Adrenal gland (tissue), 12 donors: ENCODE measurements around the gene IL4R. TPM values are rescaled to one million over a fixed set of nuclear protein-coding genes. Genes with fewer than 3 reads are reported as not detected.

Experiments used
- DNase-seq, 7 donors: peaks; one replicate each; pipeline ENCODE4 v3.0.0-alpha.2; 2019 to 2020
- H3K27ac ChIP-seq, 5 donors: fragments of 200-600 bp; sonication (generic) in 4 of 5; 1 replicate in 3 of 5; 2 replicates in 2 of 5; pipeline versions ENCODE4 v1.5.1 to v1.8.0; 2016 to 2020; ENCODE audit warnings: mild to moderate bottlenecking in 1 of 5
- H3K27me3 ChIP-seq: fragments of 200-600 bp; 2 replicates; pipeline ENCODE4 v1.8.0; 2021
- H3K36me3 ChIP-seq, 2 donors: fragments of 200-600 bp; replicated peaks in 1 of 2; 1 replicate in 1 of 2; 2 replicates in 1 of 2; pipeline versions ENCODE4 v1.5.1 to v1.8.0; 2018 to 2022
- H3K4me1 ChIP-seq, 2 donors: fragments of 200-600 bp; replicated peaks in 1 of 2; 1 replicate in 1 of 2; 2 replicates in 1 of 2; pipeline versions ENCODE4 v1.5.1 to v1.8.0; 2018 to 2021
- H3K4me3 ChIP-seq, 4 donors: fragments of 200-600 bp; sonication (generic) in 3 of 4; one replicate each; pipeline ENCODE4 v1.5.1; 2016 to 2018
- H3K9me3 ChIP-seq, 3 donors: fragments of 200-600 bp; sonication (generic) in 1 of 3; replicated peaks in 1 of 3; 1 replicate in 2 of 3; 2 replicates in 1 of 3; pipeline versions ENCODE4 v1.5.1 to v1.8.0; 2016 to 2021
- POLR2A ChIP-seq, 2 donors: fragments of 450-650 bp; IDR thresholded peaks; one replicate each; pipeline ENCODE4 v1.6.1; 2017; ENCODE audit warnings: antibody characterized with exemption in 2 of 2, mild to moderate bottlenecking in 2 of 2, moderate library complexity in 1 of 2
- WGBS, 4 donors: extraction: QIAGEN DNeasy Blood & Tissue Kit in 2 of 4; methylation state at CpG; one replicate each; pipeline versions ENCODE4 v1.1.5 to v1.1.7; 2013 to 2017; 5-methylcytosine and 5-hydroxymethylcytosine counted together
- intact Hi-C, 2 donors: fragments of 100-400 bp; cut with DNase I; formaldehyde crosslinking; loops; one replicate each; pipeline versions ENCODE4 v1.14.1 to v1.15.0; 2022 to 2023
- polyA plus RNA-seq, 3 donors: library from polyadenylated mRNA; stranded (reverse); fragments of 200-250 nt in 2 of 3; fragments of 350-450 nt in 1 of 3; fragmentation: Illumina TruSeq in 1 of 3; extraction: RNeasy Lipid Tissue Mini Kit (QIAGEN cat#74804) in 1 of 3; gene quantifications; one replicate each; pipeline ENCODE4 v1.2.3, GENCODE V29; 2013 to 2014
- total RNA-seq, 9 donors: library from RNA; depleted of rRNA in 4 of 9; stranded (reverse); fragments of >200 nt in 4 of 9; fragments of 120-200 nt in 1 of 9; fragmentation: NEBNext Ultra II Directional in 1 of 9; extraction: Animal tissue kit (Norgen Biotek cat#: 25700) in 1 of 9; gene quantifications; one replicate each; pipeline versions ENCODE4 v1.1.0 to v1.2.4, GENCODE V29; 2013 to 2023
- TF ChIP-seq, protein P1 (sequence below), 6 experiments: fragments of 450-650 bp in 4 of 6; fragments of 200-600 bp in 2 of 6; sonication (generic) in 1 of 6; IDR thresholded peaks; 1 replicate in 5 of 6; 2 replicates in 1 of 6; pipeline versions ENCODE4 v1.5.1 to v1.8.0; 2016 to 2021; ENCODE audit warnings: antibody characterized with exemption in 6 of 6, mild to moderate bottlenecking in 2 of 6, moderate library complexity in 1 of 6
- donor health status: healthy with polysubstance abuse.
- donor health status: Bipolar disorder and iron deficiency.
- donor health status: DM: yes; HTN: yes; CAD: no.
- donor health status: DM: no; HTN: no; CAD: no.
- donor health status: DM: no; HTN: no; CAD: no.
- donor health status: DM: yes; HTN: yes; CAD: no.

The IL4R gene
- total and polyA plus RNA-seq, 12 donors, result 3.1 to 142 (median 50.0) TPM

DNA sequence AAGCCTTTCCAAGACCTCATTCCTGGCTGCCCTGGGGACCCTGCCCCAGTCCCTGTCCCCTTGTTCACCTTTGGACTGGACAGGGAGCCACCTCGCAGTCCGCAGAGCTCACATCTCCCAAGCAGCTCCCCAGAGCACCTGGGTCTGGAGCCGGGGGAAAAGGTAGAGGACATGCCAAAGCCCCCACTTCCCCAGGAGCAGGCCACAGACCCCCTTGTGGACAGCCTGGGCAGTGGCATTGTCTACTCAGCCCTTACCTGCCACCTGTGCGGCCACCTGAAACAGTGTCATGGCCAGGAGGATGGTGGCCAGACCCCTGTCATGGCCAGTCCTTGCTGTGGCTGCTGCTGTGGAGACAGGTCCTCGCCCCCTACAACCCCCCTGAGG is 49.5 kb downstream of the IL4R start:
- Histone ChIP-seq H3K36me3 (peaks cover 0 to 57% of the 10 kb centered on the region in 2 donors), H3K27ac (no peak overlapping the region), H3K9me3 (no peaks in the 10 kb centered on the region), H3K4me3 (no peak overlapping the region), H3K27me3 (no peaks in the 10 kb centered on the region), H3K4me1 (peaks cover 0 to 12% of the 10 kb centered on the region in 2 donors)
- intact Hi-C loops, result loop anchor here in 1 of 2 donors (5.0 kb wide), 1 partner anchor 126 kb away; no protein-coding TSS in a partner anchor
- DNase-seq, result no peak
- TF ChIP-seq, protein P1, sequence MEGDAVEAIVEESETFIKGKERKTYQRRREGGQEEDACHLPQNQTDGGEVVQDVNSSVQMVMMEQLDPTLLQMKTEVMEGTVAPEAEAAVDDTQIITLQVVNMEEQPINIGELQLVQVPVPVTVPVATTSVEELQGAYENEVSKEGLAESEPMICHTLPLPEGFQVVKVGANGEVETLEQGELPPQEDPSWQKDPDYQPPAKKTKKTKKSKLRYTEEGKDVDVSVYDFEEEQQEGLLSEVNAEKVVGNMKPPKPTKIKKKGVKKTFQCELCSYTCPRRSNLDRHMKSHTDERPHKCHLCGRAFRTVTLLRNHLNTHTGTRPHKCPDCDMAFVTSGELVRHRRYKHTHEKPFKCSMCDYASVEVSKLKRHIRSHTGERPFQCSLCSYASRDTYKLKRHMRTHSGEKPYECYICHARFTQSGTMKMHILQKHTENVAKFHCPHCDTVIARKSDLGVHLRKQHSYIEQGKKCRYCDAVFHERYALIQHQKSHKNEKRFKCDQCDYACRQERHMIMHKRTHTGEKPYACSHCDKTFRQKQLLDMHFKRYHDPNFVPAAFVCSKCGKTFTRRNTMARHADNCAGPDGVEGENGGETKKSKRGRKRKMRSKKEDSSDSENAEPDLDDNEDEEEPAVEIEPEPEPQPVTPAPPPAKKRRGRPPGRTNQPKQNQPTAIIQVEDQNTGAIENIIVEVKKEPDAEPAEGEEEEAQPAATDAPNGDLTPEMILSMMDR (IDR thresholded peaks at IDR 0.05), result no peak
- no peak for TF ChIP-seq POLR2A (IDR thresholded peaks at IDR 0.05)
- 94 to 100% (median 99%) methylated on average over 1 to 5 of the region's 5 CpGs; no CpG with 5 or more reads in 1 of the 4 donors for WGBS, 4 donors

DNA sequence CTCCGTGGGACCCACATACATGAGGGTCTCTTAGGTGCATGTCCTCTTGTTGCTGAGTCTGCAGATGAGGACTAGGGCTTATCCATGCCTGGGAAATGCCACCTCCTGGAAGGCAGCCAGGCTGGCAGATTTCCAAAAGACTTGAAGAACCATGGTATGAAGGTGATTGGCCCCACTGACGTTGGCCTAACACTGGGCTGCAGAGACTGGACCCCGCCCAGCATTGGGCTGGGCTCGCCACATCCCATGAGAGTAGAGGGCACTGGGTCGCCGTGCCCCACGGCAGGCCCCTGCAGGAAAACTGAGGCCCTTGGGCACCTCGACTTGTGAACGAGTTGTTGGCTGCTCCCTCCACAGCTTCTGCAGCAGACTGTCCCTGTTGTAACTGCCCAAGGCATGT is 50.0 kb downstream of the IL4R start:
- intact Hi-C loops, result loop anchor here in 1 of 2 donors (5.0 kb wide), 1 partner anchor 126 kb away; no protein-coding TSS in a partner anchor
- TF ChIP-seq POLR2A (IDR thresholded peaks at IDR 0.05), result no peak
- TF ChIP-seq, protein P1 (IDR thresholded peaks at IDR 0.05), result no peak

DNA sequence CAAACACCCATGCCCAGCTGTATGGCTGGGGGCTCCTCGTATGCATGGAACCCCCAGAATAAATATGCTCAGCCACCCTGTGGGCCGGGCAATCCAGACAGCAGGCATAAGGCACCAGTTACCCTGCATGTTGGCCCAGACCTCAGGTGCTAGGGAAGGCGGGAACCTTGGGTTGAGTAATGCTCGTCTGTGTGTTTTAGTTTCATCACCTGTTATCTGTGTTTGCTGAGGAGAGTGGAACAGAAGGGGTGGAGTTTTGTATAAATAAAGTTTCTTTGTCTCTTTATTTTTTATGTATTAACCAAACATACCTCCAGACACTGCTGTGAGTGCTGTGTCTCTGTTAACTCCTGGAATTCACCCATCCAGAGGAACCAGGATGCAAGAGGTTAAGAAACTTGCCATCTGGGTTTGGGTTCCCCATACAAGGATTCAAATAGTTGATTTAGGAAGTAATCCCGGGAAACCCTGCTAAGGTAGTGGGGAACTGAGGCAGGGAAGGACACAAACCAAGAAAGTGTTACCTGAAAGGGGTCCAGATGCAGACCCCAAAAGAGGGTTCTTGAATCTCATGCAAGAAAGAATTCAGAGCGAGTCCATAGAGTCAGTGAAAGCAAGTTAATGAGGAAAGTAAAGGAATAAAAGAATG is 50.8 kb downstream of the IL4R start:
- H3K9me3 ChIP-seq, result no peaks in the 10 kb centered on the region
- peak overlapping the region in 1 of 5 donors; percentile 38 for H3K27ac ChIP-seq
- peaks cover 0 to 12% of the 10 kb centered on the region in 2 donors for H3K4me1 ChIP-seq
- H3K36me3 ChIP-seq, result peaks cover 0 to 44% of the 10 kb centered on the region in 2 donors
- 67 to 81% (median 79%) methylated on average over 6 of the region's 6 CpGs for WGBS, 4 donors
- DNase-seq, result no peak
- intact Hi-C loops, result loop anchor here (5.0 kb wide), 1 partner anchor 127 kb away; no protein-coding TSS in a partner anchor
- H3K27me3 ChIP-seq, result no peaks in the 10 kb centered on the region
- TF ChIP-seq POLR2A (IDR thresholded peaks at IDR 0.05), result no peak
- TF ChIP-seq, protein P1 (IDR thresholded peaks at IDR 0.05), result no peak
- H3K4me3 ChIP-seq, result no peak overlapping the region

More for the DNA sequence above, 50.0 kb downstream of the IL4R start:
- Histone ChIP-seq H3K36me3 (peaks cover 0 to 52% of the 10 kb centered on the region in 2 donors), H3K4me1 (peaks cover 0 to 12% of the 10 kb centered on the region in 2 donors), H3K27me3 (no peaks in the 10 kb centered on the region), H3K27ac (no peak overlapping the region), H3K4me3 (no peak overlapping the region), H3K9me3 (no peaks in the 10 kb centered on the region)
- 63 to 83% (median 82%) methylated on average over 4 to 9 of the region's 9 CpGs; no CpG with 5 or more reads in 1 of the 4 donors for WGBS, 4 donors
- peak; percentile 40 to 80 (median 55) for DNase-seq

DNA sequence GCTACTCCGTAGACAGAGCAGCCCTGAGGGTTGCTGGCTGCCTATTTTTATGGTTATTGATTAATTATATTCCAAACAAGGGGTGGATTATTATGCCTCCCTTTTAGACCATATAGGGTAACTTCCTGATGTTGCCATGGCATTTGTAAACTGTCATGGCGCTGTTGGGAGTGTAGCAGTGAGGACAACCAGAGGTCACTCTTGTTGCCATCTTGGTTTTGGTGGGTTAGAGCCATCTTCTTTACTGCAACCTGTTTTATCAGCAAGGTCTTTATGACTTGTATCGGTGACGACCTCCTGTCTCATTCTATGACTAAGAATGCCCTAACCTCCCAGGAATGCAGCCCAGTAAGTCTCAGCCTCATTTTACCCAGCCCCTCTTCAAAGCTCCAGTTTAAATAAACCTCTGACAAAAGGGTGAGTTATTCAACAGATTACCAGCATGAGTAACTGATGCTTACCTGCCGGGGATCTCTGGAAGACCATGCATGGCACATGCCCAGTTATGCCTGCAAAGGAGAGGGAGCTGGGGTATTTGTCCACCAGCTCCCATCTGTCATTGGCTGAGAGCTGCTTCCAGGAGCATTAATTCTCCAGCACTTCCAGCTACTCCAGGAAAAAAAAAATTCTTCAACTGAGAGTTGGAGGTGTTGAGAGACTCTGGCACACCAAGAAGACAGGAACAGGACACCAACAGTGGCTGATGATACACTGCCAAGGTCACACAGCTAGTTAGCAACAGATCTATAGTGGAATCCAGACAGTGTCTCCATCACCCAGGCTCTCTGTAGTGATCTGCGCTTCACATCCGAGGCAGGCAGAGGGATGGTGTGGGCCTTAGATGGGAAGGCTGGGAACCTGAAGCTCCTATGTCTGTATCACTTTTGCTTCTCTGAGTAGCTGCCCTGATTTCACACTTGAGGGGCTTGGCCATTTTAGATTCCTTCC is 51.6 kb downstream of the IL4R start:
- H3K4me1 ChIP-seq, result peaks cover 0 to 12% of the 10 kb centered on the region in 2 donors
- no peak for TF ChIP-seq POLR2A (IDR thresholded peaks at IDR 0.05)
- TF ChIP-seq, protein P1 (IDR thresholded peaks at IDR 0.05), result no peak
- intact Hi-C loops, result loop anchor here in 1 of 2 donors (5.0 kb wide), 1 partner anchor 128 kb away; no protein-coding TSS in a partner anchor
- WGBS, 4 donors, result 69 to 81% (median 76%) methylated on average over 6 to 7 of the region's 7 CpGs
- H3K4me3 ChIP-seq, result no peak overlapping the region
- H3K27ac ChIP-seq, result peak overlapping the region in 1 of 5 donors; percentile 38
- no peaks in the 10 kb centered on the region for H3K27me3 ChIP-seq
- DNase-seq, result no peak
- H3K9me3 ChIP-seq, result no peaks in the 10 kb centered on the region
- H3K36me3 ChIP-seq, result peaks cover 0 to 39% of the 10 kb centered on the region in 2 donors
